Tibial artery (tissue), 4 donors: Measurements from ENCODE around the gene PXDC1.
A peak's percentile ranks its signal among the peaks of the same experiment; 100 is the strongest.

ENCODE experiments used
- DNase-seq, 2 donors: peaks; one replicate each; pipeline ENCODE4 v3.0.0-alpha.2; 2019
- H3K27ac ChIP-seq, 2 donors: fragments of 200-600 bp; sonication (generic) in 1 of 2; 1 replicate in 1 of 2; 2 replicates in 1 of 2; pipeline ENCODE4 v1.5.1; 2018 to 2019; ENCODE audit warnings: mild to moderate bottlenecking in 1 of 2
- H3K27me3 ChIP-seq, 2 donors: fragments of 200-600 bp; sonication (generic) in 1 of 2; one replicate each; pipeline versions ENCODE4 v1.5.1 to v1.6.0; 2016 to 2019
- H3K36me3 ChIP-seq, 3 donors: fragments of 200-600 bp; sonication (generic) in 2 of 3; one replicate each; pipeline ENCODE4 v1.5.1; 2016 to 2019; ENCODE audit warnings: mild to moderate bottlenecking in 2 of 3
- H3K4me1 ChIP-seq, 4 donors: fragments of 200-600 bp; sonication (generic) in 2 of 4; 1 replicate in 3 of 4; 2 replicates in 1 of 4; pipeline ENCODE4 v1.5.1; 2016 to 2019
- H3K4me3 ChIP-seq, 2 donors: fragments of 200-600 bp; sonication (generic) in 1 of 2; 1 replicate in 1 of 2; 2 replicates in 1 of 2; pipeline ENCODE4 v1.5.1; 2018 to 2019; ENCODE audit warnings: mild to moderate bottlenecking in 2 of 2
- H3K9me3 ChIP-seq, 3 donors: fragments of 200-600 bp; sonication (generic) in 1 of 3; one replicate each; pipeline ENCODE4 v1.5.1; 2016 to 2019
- intact Hi-C: fragments of 100-400 bp; cut with DNase I; formaldehyde crosslinking; loops from one replicate; pipeline ENCODE4 v1.15.0; 2023; ENCODE audit warnings: low total_unique reads
- TF ChIP-seq, protein P1 (sequence below), 2 experiments: fragments of 200-600 bp in 1 of 2; fragments of 450-650 bp in 1 of 2; IDR thresholded peaks; one replicate each; pipeline ENCODE4 v1.5.1; 2017 to 2019; ENCODE audit warnings: antibody characterized with exemption in 2 of 2, mild to moderate bottlenecking in 1 of 2, moderate library complexity in 1 of 2

The PXDC1 gene

DNA sequence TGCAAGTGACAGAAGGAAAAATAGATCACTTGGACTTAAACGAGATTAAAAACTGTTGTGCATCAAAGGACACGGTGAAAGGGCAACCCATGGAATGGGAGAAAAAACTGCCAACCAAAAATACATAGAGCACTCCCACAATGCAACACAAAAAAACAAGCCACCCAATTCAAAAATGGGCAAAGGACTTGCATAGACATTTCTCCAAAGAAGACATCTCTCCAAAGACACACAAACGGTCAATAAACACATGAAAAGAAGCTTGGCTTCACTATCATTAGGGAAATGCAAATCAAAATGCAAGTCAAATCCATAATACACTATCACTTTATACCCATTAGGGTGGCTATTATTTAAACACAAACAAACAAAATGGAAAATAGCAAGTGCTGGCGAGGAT, 45.0 kb downstream of the PXDC1 start:
- intact Hi-C loops, result no loop called here
- Histone ChIP-seq H3K36me3 (peaks cover 0 to 6% (median 0%) of the 10 kb centered on the region in 3 donors), H3K9me3 (no peaks in the 10 kb centered on the region), H3K27me3 (no peaks in the 10 kb centered on the region), H3K4me3 (no peak overlapping the region), H3K27ac (no peak overlapping the region), H3K4me1 (no peaks in the 10 kb centered on the region)
- TF ChIP-seq, protein P1, sequence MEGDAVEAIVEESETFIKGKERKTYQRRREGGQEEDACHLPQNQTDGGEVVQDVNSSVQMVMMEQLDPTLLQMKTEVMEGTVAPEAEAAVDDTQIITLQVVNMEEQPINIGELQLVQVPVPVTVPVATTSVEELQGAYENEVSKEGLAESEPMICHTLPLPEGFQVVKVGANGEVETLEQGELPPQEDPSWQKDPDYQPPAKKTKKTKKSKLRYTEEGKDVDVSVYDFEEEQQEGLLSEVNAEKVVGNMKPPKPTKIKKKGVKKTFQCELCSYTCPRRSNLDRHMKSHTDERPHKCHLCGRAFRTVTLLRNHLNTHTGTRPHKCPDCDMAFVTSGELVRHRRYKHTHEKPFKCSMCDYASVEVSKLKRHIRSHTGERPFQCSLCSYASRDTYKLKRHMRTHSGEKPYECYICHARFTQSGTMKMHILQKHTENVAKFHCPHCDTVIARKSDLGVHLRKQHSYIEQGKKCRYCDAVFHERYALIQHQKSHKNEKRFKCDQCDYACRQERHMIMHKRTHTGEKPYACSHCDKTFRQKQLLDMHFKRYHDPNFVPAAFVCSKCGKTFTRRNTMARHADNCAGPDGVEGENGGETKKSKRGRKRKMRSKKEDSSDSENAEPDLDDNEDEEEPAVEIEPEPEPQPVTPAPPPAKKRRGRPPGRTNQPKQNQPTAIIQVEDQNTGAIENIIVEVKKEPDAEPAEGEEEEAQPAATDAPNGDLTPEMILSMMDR (IDR thresholded peaks at IDR 0.05), result no peak
- DNase-seq, result no peak

GRCh38 chr6:3701631-3702030, 49.9 kb downstream of the PXDC1 start:
- no peak for DNase-seq
- H3K27ac ChIP-seq, result no peak overlapping the region
- no peaks in the 10 kb centered on the region for H3K27me3 ChIP-seq
- intact Hi-C loops, result no loop called here
- H3K4me1 ChIP-seq, result peaks cover 0 to 17% (median 5%) of the 10 kb centered on the region in 4 donors
- H3K4me3 ChIP-seq, result no peak overlapping the region
- H3K36me3 ChIP-seq, result no peaks in the 10 kb centered on the region
- no peaks in the 10 kb centered on the region for H3K9me3 ChIP-seq
- TF ChIP-seq, protein P1 (IDR thresholded peaks at IDR 0.05), result no peak

GRCh38 chr6:3699231-3699630, 52.3 kb downstream of the PXDC1 start:
- Histone ChIP-seq H3K36me3 (no peaks in the 10 kb centered on the region), H3K4me1 (peaks cover 0 to 21% (median 5%) of the 10 kb centered on the region in 4 donors), H3K27ac (no peak overlapping the region), H3K27me3 (no peaks in the 10 kb centered on the region), H3K9me3 (no peaks in the 10 kb centered on the region), H3K4me3 (no peak overlapping the region)
- intact Hi-C loops, result no loop called here
- TF ChIP-seq, protein P1 (IDR thresholded peaks at IDR 0.05), result no peak
- no peak for DNase-seq

DNA sequence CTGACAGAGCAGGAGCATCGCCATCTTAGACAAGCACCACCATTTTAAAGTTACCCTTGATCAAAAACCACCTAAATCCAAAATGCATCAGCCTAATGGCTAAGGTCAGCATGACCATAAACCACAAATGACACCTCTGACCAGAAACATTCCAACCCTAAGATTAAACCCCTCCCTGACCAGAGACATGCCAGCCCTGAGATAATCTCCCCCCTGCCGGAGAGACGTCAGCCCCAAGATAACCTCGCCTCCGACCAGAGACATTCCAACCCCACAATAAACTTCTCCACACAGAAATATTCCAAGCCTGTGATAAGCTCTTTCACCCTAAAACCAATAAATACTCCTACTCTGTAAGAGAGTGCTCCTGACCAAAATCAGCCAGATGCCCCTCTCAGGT, 53.5 kb downstream of the PXDC1 start:
- TF ChIP-seq, protein P1 (IDR thresholded peaks at IDR 0.05), result no peak
- DNase-seq, result no peak
- Histone ChIP-seq H3K27me3 (no peaks in the 10 kb centered on the region), H3K27ac (peak overlapping the region in 1 of 2 donors; percentile 45), H3K4me1 (peaks cover 0 to 21% (median 5%) of the 10 kb centered on the region in 4 donors), H3K4me3 (no peak overlapping the region), H3K9me3 (no peaks in the 10 kb centered on the region), H3K36me3 (no peaks in the 10 kb centered on the region)
- intact Hi-C loops, result no loop called here

DNA sequence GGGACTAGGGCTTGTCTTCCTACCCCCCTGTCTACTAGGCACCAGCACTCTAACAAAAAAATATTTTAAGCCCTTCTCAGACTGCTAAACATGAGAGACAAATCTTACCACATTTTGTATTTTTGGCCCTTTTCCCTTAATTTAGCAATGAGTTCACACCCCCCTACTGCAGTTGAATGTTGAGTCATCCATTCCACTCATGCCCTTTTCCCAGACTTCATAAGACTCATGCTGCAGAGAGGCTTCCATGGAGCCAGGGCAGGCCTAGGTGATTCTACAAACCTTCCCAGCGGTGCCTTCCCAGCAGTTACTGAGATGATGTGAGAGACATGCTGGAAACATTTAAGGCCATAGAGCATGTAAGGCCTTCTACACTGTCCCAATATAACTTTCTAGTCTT, 53.9 kb downstream of the PXDC1 start:
- H3K4me3 ChIP-seq, result no peak overlapping the region
- no peaks in the 10 kb centered on the region for H3K9me3 ChIP-seq
- TF ChIP-seq, protein P1 (IDR thresholded peaks at IDR 0.05), result no peak
- intact Hi-C loops, result no loop called here
- DNase-seq, result peak in 1 of 2 donors; percentile 31
- peak overlapping the region in 1 of 2 donors; percentile 45 for H3K27ac ChIP-seq
- H3K4me1 ChIP-seq, result peaks cover 0 to 21% (median 5%) of the 10 kb centered on the region in 4 donors
- no peaks in the 10 kb centered on the region for H3K27me3 ChIP-seq
- H3K36me3 ChIP-seq, result no peaks in the 10 kb centered on the region

- Histone ChIP-seq H3K36me3 (no peaks in the 10 kb centered on the region), H3K9me3 (no peaks in the 10 kb centered on the region), H3K27ac (peak overlapping the region in 1 of 2 donors; percentile 13), H3K27me3 (no peaks in the 10 kb centered on the region), H3K4me3 (no peak overlapping the region), H3K4me1 (peaks cover 0 to 21% (median 5%) of the 10 kb centered on the region in 4 donors)
- intact Hi-C loops, result no loop called here
- no peak for DNase-seq
- TF ChIP-seq, protein P1 (IDR thresholded peaks at IDR 0.05), result no peak
These were observed 54.9 kb downstream of the PXDC1 start for GRCh38 chr6:3696525-3697088.
